GM18951 (cell line): ENCODE results near the gene AP3B2.
"Not testable (repeated sequence)": the region's sequence is repeated elsewhere in the genome, so short reads cannot be mapped to it uniquely, and the experiment has no call there.

ENCODE experiments used
- POLR2A ChIP-seq: IDR thresholded peaks from 4 replicates; pipeline ENCODE4 v1.6.1; 2011; ENCODE audit warnings: mild to moderate bottlenecking; ENCODE audit not compliant: insufficient read length, insufficient read depth; ENCODE audit errors: extremely low read depth
- in situ Hi-C: fragments of 300-500 bp; cut with MboI; formaldehyde crosslinking; loops from one replicate; pipeline ENCODE4 v1.12.0; 2022; ENCODE audit warnings: low sequenced_read_pairs, mixed read lengths, inconsistent platforms; ENCODE audit not compliant: unreplicated experiment

AP3B2 gene

GRCh38 chr15:82714016-82714415 is 4.3 kb upstream of the AP3B2 start:
- in situ Hi-C loops: no loop called here
- TF ChIP-seq POLR2A: no peak

GRCh38 chr15:82712036-82712435 is 2.4 kb upstream of the AP3B2 start:
- in situ Hi-C loops: no loop called here
- TF ChIP-seq POLR2A: no peak

- TF ChIP-seq POLR2A: no peak
- in situ Hi-C loops: no loop called here
Measured at GRCh38 chr15:82710926-82711490, 1.3 kb upstream of the AP3B2 start.

GRCh38 chr15:82710208-82710555 is 507 bp upstream of the AP3B2 start:
- in situ Hi-C loops: no loop called here
- TF ChIP-seq POLR2A: no peak

GRCh38 chr15:82709081-82709420 is 624 bp downstream of the AP3B2 start:
- in situ Hi-C loops: no loop called here
- TF ChIP-seq POLR2A: no peak

- in situ Hi-C loops: not testable (repeated sequence)
Measured at GRCh38 chr15:82705856-82706255, 3.8 kb downstream of the AP3B2 start.

- no peak for TF ChIP-seq POLR2A
- in situ Hi-C loops: no loop called here
Measured at GRCh38 chr15:82699726-82700125, 9.9 kb downstream of the AP3B2 start.

- TF ChIP-seq POLR2A: no peak
- in situ Hi-C loops: no loop called here
Measured at GRCh38 chr15:82698711-82699345, 10.8 kb downstream of the AP3B2 start.

GRCh38 chr15:82697735-82698407 is 11.8 kb downstream of the AP3B2 start:
- TF ChIP-seq POLR2A: no peak

GRCh38 chr15:82692171-82692570 is 17.5 kb downstream of the AP3B2 start:
- no peak for TF ChIP-seq POLR2A
- in situ Hi-C loops: no loop called here

More at GRCh38 chr15:82697735-82698407, 11.8 kb downstream of the AP3B2 start:
- in situ Hi-C loops: no loop called here

- in situ Hi-C loops: no loop called here
- TF ChIP-seq POLR2A: no peak
Measured at GRCh38 chr15:82689147-82689546, 20.5 kb downstream of the AP3B2 start.

GRCh38 chr15:82688691-82689090 is 21.0 kb downstream of the AP3B2 start:
- no peak for TF ChIP-seq POLR2A
- in situ Hi-C loops: no loop called here

GRCh38 chr15:82681371-82681770 is 28.3 kb downstream of the AP3B2 start:
- in situ Hi-C loops: no loop called here
- no peak for TF ChIP-seq POLR2A
